Suprapubic skin (tissue), 4 donors: Measurements from ENCODE around the gene MCF2L2. TPM values are rescaled to one million over a fixed set of nuclear protein-coding genes. Genes with fewer than 3 reads are reported as not detected.

ENCODE experiments used
- DNase-seq, 2 donors: peaks; one replicate each; pipeline ENCODE4 v3.0.0-alpha.2; 2019; ENCODE audit warnings: low spot score in 2 of 2
- H3K27ac ChIP-seq: fragments of 200-600 bp; sonication (generic); one replicate; pipeline ENCODE4 v1.5.1; 2019
- H3K27me3 ChIP-seq: fragments of 200-600 bp; sonication (generic); one replicate; pipeline ENCODE4 v1.5.1; 2019
- H3K36me3 ChIP-seq: fragments of 200-600 bp; sonication (generic); one replicate; pipeline ENCODE4 v1.5.1; 2019
- H3K4me1 ChIP-seq: fragments of 200-600 bp; sonication (generic); one replicate; pipeline ENCODE4 v1.5.1; 2019
- H3K4me3 ChIP-seq: fragments of 200-600 bp; sonication (generic); one replicate; pipeline ENCODE4 v1.5.1; 2019; ENCODE audit warnings: mild to moderate bottlenecking
- H3K9me3 ChIP-seq: fragments of 200-600 bp; sonication (generic); one replicate; pipeline ENCODE4 v1.5.1; 2019
- CTCF ChIP-seq, 2 donors: fragments of 200-600 bp in 1 of 2; fragments of 450-650 bp in 1 of 2; sonication (generic) in 1 of 2; IDR thresholded peaks; one replicate each; pipeline ENCODE4 v1.5.1; 2016 to 2019; ENCODE audit warnings: antibody characterized with exemption in 2 of 2, mild to moderate bottlenecking in 1 of 2, moderate library complexity in 1 of 2
- EP300 ChIP-seq: sonication (generic); formaldehyde crosslinking; IDR thresholded peaks from one replicate; pipeline ENCODE4 v1.6.1; 2017; ENCODE audit warnings: antibody characterized with exemption
- POLR2A ChIP-seq, 2 donors: fragments of 450-650 bp; IDR thresholded peaks; one replicate each; pipeline ENCODE4 v1.6.1; 2017; ENCODE audit warnings: antibody characterized with exemption in 2 of 2, mild to moderate bottlenecking in 2 of 2, moderate library complexity in 2 of 2
- POLR2AphosphoS5 ChIP-seq, 3 donors: sonication (generic); formaldehyde crosslinking; IDR thresholded peaks; one replicate each; pipeline ENCODE4 v1.6.1; 2017; ENCODE audit warnings: antibody characterized with exemption in 3 of 3
- WGBS: methylation state at CpG from one replicate; pipeline ENCODE4 v1.1.5; 2018; 5-methylcytosine and 5-hydroxymethylcytosine counted together
- total RNA-seq, 4 donors: library from RNA; depleted of rRNA; stranded (reverse); fragments of >200 nt; gene quantifications; one replicate each; pipeline ENCODE4 v1.1.0, GENCODE V29; 2016

MCF2L2 gene
- total RNA-seq, 4 donors from 2014 or later: 0.36 to 2.2 (median 0.64) TPM

- Histone ChIP-seq H3K27me3 (no peaks in the 10 kb centered on the region), H3K36me3 (no peaks in the 10 kb centered on the region), H3K27ac (no peak overlapping the region), H3K9me3 (no peaks in the 10 kb centered on the region), H3K4me3 (no peak overlapping the region), H3K4me1 (no peaks in the 10 kb centered on the region)
- DNase-seq: no peak
- TF ChIP-seq POLR2AphosphoS5 (IDR thresholded peaks at IDR 0.05) (no peak), POLR2A (IDR thresholded peaks at IDR 0.05) (no peak), CTCF (IDR thresholded peaks at IDR 0.05) (no peak), EP300 (no peak)
- WGBS: 87% methylated on average over 7 of the region's 7 CpGs
Observed at GRCh38 chr3:183460081-183461055, 31.9 kb upstream of the MCF2L2 start.

GRCh38 chr3:183455089-183455488 lies 26.7 kb upstream of the MCF2L2 start:
- H3K27ac ChIP-seq: no peak overlapping the region
- H3K4me3 ChIP-seq: no peak overlapping the region
- TF ChIP-seq CTCF (IDR thresholded peaks at IDR 0.05) (no peak), EP300 (no peak), POLR2AphosphoS5 (IDR thresholded peaks at IDR 0.05) (no peak), POLR2A (IDR thresholded peaks at IDR 0.05) (no peak)
- no peaks in the 10 kb centered on the region for H3K27me3 ChIP-seq
- 75% methylated on average over 5 of the region's 5 CpGs for WGBS
- no peaks in the 10 kb centered on the region for H3K36me3 ChIP-seq
- H3K9me3 ChIP-seq: no peaks in the 10 kb centered on the region
- no peaks in the 10 kb centered on the region for H3K4me1 ChIP-seq
- no peak for DNase-seq

GRCh38 chr3:183454064-183454463 lies 25.6 kb upstream of the MCF2L2 start:
- WGBS: 94% methylated on average over 4 of the region's 4 CpGs
- H3K4me3 ChIP-seq: no peak overlapping the region

GRCh38 chr3:183449791-183450190 lies 21.4 kb upstream of the MCF2L2 start:
- Histone ChIP-seq H3K9me3 (no peaks in the 10 kb centered on the region), H3K4me3 (no peak overlapping the region), H3K27me3 (no peaks in the 10 kb centered on the region), H3K27ac (no peak overlapping the region), H3K36me3 (no peaks in the 10 kb centered on the region), H3K4me1 (peaks cover 12% of the 10 kb centered on the region)
- TF ChIP-seq EP300 (no peak), POLR2AphosphoS5 (IDR thresholded peaks at IDR 0.05) (no peak), POLR2A (IDR thresholded peaks at IDR 0.05) (no peak), CTCF (IDR thresholded peaks at IDR 0.05) (no peak)
- no peak for DNase-seq
- WGBS: 95% methylated on average over 1 of the region's 1 CpG

More at GRCh38 chr3:183454064-183454463, 25.6 kb upstream of the MCF2L2 start:
- Histone ChIP-seq H3K4me1 (peaks cover 4% of the 10 kb centered on the region), H3K9me3 (no peaks in the 10 kb centered on the region), H3K36me3 (no peaks in the 10 kb centered on the region), H3K27ac (no peak overlapping the region), H3K27me3 (no peaks in the 10 kb centered on the region)
- TF ChIP-seq POLR2A (IDR thresholded peaks at IDR 0.05) (no peak), CTCF (IDR thresholded peaks at IDR 0.05) (no peak), POLR2AphosphoS5 (IDR thresholded peaks at IDR 0.05) (no peak), EP300 (no peak)
- DNase-seq: no peak

GRCh38 chr3:183449391-183449790 lies 21.0 kb upstream of the MCF2L2 start:
- Histone ChIP-seq H3K27me3 (no peaks in the 10 kb centered on the region), H3K4me1 (peaks cover 12% of the 10 kb centered on the region), H3K9me3 (no peaks in the 10 kb centered on the region), H3K27ac (no peak overlapping the region), H3K4me3 (no peak overlapping the region), H3K36me3 (no peaks in the 10 kb centered on the region)
- no peak for DNase-seq
- no peak for TF ChIP-seq POLR2AphosphoS5 (IDR thresholded peaks at IDR 0.05)
- no peak for TF ChIP-seq EP300
- no peak for TF ChIP-seq POLR2A (IDR thresholded peaks at IDR 0.05)
- TF ChIP-seq CTCF (IDR thresholded peaks at IDR 0.05): no peak
- WGBS: 46% methylated on average over 4 of the region's 4 CpGs
